ENCODE data around the gene TYK2. TPM values are rescaled to one million over a fixed set of nuclear protein-coding genes. Genes with fewer than 3 reads are reported as not detected.

The TYK2 gene
- total RNA-seq, 1 donor from 2014 or later: 356 TPM

DNA sequence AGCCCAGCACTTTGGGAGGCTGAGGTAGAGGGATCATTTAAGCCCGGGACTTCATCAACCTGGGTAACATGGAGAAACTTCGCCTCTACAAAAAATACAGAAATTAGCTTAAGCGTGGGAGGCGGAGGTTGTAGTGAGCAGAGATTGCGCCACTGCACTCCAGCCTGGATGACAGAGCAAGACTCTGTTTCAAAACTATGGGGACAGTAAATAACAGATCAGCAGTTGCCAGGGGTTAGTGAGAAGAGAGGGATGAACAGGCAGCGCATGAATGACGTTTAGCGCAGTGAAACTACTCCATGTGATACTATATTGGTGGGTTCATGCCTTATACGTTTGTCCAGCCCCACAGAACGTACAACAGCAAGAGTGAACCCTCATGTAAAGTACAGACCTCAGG lies 33.9 kb downstream of the TYK2 start:
- no peaks in the 10 kb centered on the region for H3K4me1 Mint-ChIP-seq
- DNase-seq (no peak), ATAC-seq (ENCODE audit: low read depth) (no peak)
- H3K27me3 Mint-ChIP-seq: no peaks in the 10 kb centered on the region
- H3K9me3 Mint-ChIP-seq: no peaks in the 10 kb centered on the region
- H3K4me3 Mint-ChIP-seq: no peak overlapping the region
- intact Hi-C loops (cut with micrococcal nuclease): no loop called here
- H3K36me3 Mint-ChIP-seq (ENCODE audit: low read depth): peaks cover 14% of the 10 kb centered on the region
- POLR2A ChIA-PET: no interaction called here
- TF ChIP-seq, protein P1, sequence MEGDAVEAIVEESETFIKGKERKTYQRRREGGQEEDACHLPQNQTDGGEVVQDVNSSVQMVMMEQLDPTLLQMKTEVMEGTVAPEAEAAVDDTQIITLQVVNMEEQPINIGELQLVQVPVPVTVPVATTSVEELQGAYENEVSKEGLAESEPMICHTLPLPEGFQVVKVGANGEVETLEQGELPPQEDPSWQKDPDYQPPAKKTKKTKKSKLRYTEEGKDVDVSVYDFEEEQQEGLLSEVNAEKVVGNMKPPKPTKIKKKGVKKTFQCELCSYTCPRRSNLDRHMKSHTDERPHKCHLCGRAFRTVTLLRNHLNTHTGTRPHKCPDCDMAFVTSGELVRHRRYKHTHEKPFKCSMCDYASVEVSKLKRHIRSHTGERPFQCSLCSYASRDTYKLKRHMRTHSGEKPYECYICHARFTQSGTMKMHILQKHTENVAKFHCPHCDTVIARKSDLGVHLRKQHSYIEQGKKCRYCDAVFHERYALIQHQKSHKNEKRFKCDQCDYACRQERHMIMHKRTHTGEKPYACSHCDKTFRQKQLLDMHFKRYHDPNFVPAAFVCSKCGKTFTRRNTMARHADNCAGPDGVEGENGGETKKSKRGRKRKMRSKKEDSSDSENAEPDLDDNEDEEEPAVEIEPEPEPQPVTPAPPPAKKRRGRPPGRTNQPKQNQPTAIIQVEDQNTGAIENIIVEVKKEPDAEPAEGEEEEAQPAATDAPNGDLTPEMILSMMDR (IDR thresholded peaks at IDR 0.05): no peak
- CTCF ChIA-PET: no interaction called here
- H3K27ac Mint-ChIP-seq: no peak overlapping the region

DNA sequence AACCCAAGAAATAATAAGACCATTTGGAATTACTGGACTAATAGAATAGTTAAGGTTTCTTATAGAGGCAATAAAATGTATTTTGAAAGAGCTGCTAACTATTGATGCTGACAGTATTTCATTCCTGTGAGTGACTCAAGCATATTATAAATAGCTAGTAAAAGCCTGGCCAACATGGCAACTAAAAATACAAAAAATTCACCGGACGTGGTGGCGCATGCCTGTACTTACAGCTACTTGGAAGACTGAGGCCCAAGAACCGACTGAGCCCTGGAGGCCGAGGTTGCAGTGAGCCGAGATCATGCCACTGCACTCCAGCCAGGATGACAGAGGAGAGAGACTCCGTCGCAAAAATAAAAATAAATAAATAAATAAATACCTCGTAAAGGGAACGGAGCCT lies 35.6 kb downstream of the TYK2 start:
- no peak overlapping the region for H3K4me3 Mint-ChIP-seq
- ChIA-PET POLR2A (interaction anchor here (0.8 kb wide), 1 partner anchor 22 kb away, joined by 3 read pairs; no protein-coding TSS in a partner anchor), CTCF (no interaction called here)
- no peak overlapping the region for H3K27ac Mint-ChIP-seq
- TF ChIP-seq, protein P1 (IDR thresholded peaks at IDR 0.05): no peak
- intact Hi-C loops (cut with micrococcal nuclease): no loop called here
- ATAC-seq (ENCODE audit: low read depth): no peak
- H3K27me3 Mint-ChIP-seq: no peaks in the 10 kb centered on the region
- H3K9me3 Mint-ChIP-seq: no peaks in the 10 kb centered on the region
- H3K4me1 Mint-ChIP-seq: peaks cover 10% of the 10 kb centered on the region
- peaks cover under 1% of the 10 kb centered on the region for H3K36me3 Mint-ChIP-seq (ENCODE audit: low read depth)
- no peak for DNase-seq

DNA sequence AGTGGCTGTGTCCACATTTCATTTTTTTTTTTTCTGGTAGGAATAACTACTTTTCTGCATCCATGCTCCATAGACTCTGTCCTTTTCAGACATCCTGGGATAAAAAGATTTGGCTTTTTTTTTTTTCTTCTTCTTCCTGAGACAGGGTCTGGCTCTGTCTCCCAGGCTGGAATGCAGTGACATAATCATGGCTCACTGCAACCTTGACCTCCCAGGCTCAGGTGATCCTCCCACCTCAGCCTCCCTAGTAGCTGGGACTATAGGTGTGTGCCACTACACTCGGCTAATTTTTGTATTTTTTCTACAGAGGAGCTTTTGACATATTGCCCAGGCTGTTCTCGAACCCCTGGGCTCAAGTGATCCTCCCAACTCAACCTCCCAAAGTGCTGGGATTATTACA lies 36.9 kb downstream of the TYK2 start:
- POLR2A ChIA-PET: interaction anchor here (0.8 kb wide), 1 partner anchor 66 kb away, joined by 4 read pairs; no protein-coding TSS in a partner anchor
- TF ChIP-seq, protein P1 (IDR thresholded peaks at IDR 0.05): no peak
- intact Hi-C loops (cut with micrococcal nuclease): no loop called here
- Mint-ChIP-seq H3K4me1 (peaks cover 23% of the 10 kb centered on the region), H3K27ac (no peak overlapping the region), H3K4me3 (no peak overlapping the region), H3K9me3 (no peaks in the 10 kb centered on the region), H3K36me3 (ENCODE audit: low read depth) (peaks cover 5% of the 10 kb centered on the region), H3K27me3 (no peaks in the 10 kb centered on the region)
- CTCF ChIA-PET: no interaction called here
- no peak for ATAC-seq (ENCODE audit: low read depth)
- DNase-seq: no peak

DNA sequence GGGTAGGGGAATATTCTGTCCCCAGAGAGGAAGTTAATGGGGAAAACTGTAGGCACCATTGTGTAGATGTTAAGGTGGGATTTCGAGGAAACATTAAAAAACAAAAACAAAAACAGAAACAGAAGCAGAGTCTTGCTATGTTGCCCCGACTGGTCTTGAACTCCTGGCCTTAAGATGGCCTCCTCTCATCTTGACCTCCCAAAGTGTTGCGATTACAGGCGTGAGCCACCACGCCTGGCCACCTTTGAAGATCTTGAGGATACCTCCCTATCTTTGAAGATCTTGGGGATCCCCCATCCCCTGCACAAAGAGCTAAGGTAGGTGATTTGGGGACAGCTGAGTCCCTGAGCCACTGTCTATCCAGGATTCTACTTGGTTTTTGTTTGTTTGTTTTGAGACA lies 40.4 kb downstream of the TYK2 start:
- H3K27ac Mint-ChIP-seq: peak overlapping the region; percentile 92
- ChIA-PET CTCF (no interaction called here), POLR2A (interaction anchor here (0.5 to 2.1 kb wide), 3 partner anchors 40 to 69 kb away, joined by 3 to 7 read pairs (median 5); partner anchors contain the start of genes ICAM1 and TYK2)
- DNase-seq (no peak), ATAC-seq (ENCODE audit: low read depth) (no peak)
- peaks cover 15% of the 10 kb centered on the region for H3K36me3 Mint-ChIP-seq (ENCODE audit: low read depth)
- no peaks in the 10 kb centered on the region for H3K9me3 Mint-ChIP-seq
- H3K27me3 Mint-ChIP-seq: no peaks in the 10 kb centered on the region
- peaks cover 28% of the 10 kb centered on the region for H3K4me1 Mint-ChIP-seq
- peak overlapping the region; percentile 97 for H3K4me3 Mint-ChIP-seq
- intact Hi-C loops (cut with micrococcal nuclease): loop anchor here (5.0 kb wide), 1 partner anchor 32 kb away; no protein-coding TSS in a partner anchor
- TF ChIP-seq, protein P1 (IDR thresholded peaks at IDR 0.05): no peak

DNA sequence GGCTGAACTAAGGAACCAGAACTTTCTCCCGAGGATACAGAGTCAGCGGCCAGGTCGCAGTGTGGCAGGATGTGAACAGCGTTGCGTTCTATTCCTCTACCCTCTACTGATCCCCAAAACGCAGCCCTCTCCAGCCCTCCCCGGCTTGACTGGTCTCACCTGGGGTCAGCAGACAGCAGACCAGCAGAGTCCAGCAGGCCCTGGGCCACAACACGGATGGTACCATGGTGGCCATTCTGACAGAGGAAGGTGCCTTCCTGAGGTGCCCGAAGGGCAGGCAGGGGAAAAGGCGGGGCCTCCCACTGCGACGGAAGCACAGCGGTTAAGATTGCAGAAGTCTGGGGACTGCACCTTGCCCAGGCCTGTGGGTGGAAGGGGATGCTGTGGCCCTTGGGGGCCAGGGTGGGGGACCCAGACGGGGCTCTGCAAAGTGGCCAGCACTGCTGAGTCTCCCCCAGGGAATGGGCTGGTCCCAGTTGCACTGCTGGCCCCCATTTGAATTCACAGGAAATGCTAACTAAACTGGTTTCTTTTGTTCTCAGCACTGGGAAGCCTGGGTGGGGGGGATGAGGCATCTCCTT lies 40.9 kb downstream of the TYK2 start, which contains the start of gene ICAM3:
ICAM3 (minus strand) TSS at position 245 of the 581 bp plus-strand sequence; CDS start at position 235, 10 bp downstream.
- ChIA-PET CTCF (no interaction called here), POLR2A (interaction anchor here (0.5 to 2.1 kb wide), 3 partner anchors 41 to 68 kb away, joined by 3 to 7 read pairs (median 5); partner anchors contain the start of genes ICAM1 and TYK2)
- intact Hi-C loops (cut with micrococcal nuclease): loop anchor here (5.0 kb wide), 1 partner anchor 33 kb away; no protein-coding TSS in a partner anchor
- H3K36me3 Mint-ChIP-seq (ENCODE audit: low read depth): peaks cover 19% of the 10 kb centered on the region
- H3K9me3 Mint-ChIP-seq: no peaks in the 10 kb centered on the region
- H3K27me3 Mint-ChIP-seq: no peaks in the 10 kb centered on the region
- peak; percentile 62 for DNase-seq
- H3K4me3 Mint-ChIP-seq: peak within 1 kb of the TSS; percentile 97
- peak; percentile 96 for ATAC-seq (ENCODE audit: low read depth)
- peaks cover 29% of the 10 kb centered on the region for H3K4me1 Mint-ChIP-seq
- TF ChIP-seq, protein P1 (IDR thresholded peaks at IDR 0.05): no peak
- H3K27ac Mint-ChIP-seq: peak within 1 kb of the TSS; percentile 92

Measured in activated B cell treated with CpG ODN at 0.5 μM for 24 hours (primary cell).